Mammary epithelial cell (primary cell): ENCODE data around the gene MYO5A.
"Not testable (repeated sequence)": the region's sequence is repeated elsewhere in the genome, so short reads cannot be mapped to it uniquely, and the experiment has no call there.

Experiments used
- CTCF ChIP-seq, 2 donors: IDR thresholded peaks in 1 of 2; conservative IDR thresholded peaks in 1 of 2; 2 replicates each; pipeline ENCODE4 v1.5.1; 2011 to 2012; ENCODE audit warnings: inconsistent platforms in 2 of 2, low read length in 2 of 2, mild to moderate bottlenecking in 2 of 2, control low read depth in 1 of 2, low read depth in 1 of 2; ENCODE audit not compliant: insufficient read depth in 1 of 2; ENCODE audit errors: extremely low read depth in 1 of 2
- EZH2 ChIP-seq: IDR thresholded peaks from 2 replicates; pipeline ENCODE4 v1.6.1; 2012; ENCODE audit warnings: low read length, inconsistent platforms, borderline replicate concordance

GRCh38 chr15:52285941-52286340 lies 242.7 kb downstream of the MYO5A start:
- TF ChIP-seq CTCF (conservative IDR thresholded peaks at IDR 0.05 in 1 of 2, IDR thresholded peaks at IDR 0.05 in 1 of 2; ENCODE audit: extremely low read depth in 1 of 2, insufficient read depth in 1 of 2, low read depth in 1 of 2, low read length in 2 of 2); EZH2: not testable (repeated sequence)
